Cerebellar cortex (tissue), 1 donor: Measurements from ENCODE around the gene U2AF1L4.
"Not testable (repeated sequence)": the region's sequence is repeated elsewhere in the genome, so short reads cannot be mapped to it uniquely, and the experiment has no call there.

Experiments
- DNase-seq: peaks from one replicate; pipeline ENCODE4 v3.0.0-alpha.2; 2015; ENCODE audit warnings: low spot score

The U2AF1L4 gene

GRCh38 chr19:35725216-35725861 is 19.9 kb downstream of the U2AF1L4 start:
- DNase-seq: no peak

- DNase-seq: no peak
Observed at GRCh38 chr19:35724560-35724959, 20.7 kb downstream of the U2AF1L4 start.

GRCh38 chr19:35724132-35724531 is 21.1 kb downstream of the U2AF1L4 start:
- not testable (repeated sequence) for DNase-seq

- DNase-seq: no peak
Observed at GRCh38 chr19:35723671-35724070, 21.5 kb downstream of the U2AF1L4 start.

DNA sequence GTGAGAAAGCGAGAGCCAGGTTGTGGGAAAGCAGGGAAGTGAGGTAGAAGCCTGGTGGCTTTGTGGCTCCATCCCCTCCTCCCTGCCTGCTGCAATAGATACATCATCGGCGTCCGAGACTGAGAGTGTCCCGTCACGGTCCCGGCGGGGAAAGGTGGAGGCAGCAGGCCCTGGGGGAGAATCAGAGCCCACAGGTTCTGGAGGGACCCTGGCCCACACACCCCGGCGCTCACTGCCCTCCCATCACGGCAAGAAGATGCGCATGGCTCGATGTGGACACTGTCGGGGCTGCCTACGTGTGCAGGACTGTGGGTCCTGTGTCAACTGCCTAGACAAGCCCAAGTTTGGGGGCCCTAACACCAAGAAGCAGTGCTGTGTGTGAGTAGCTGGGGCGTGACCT is 22.3 kb downstream of the U2AF1L4 start:
- no peak for DNase-seq

DNA sequence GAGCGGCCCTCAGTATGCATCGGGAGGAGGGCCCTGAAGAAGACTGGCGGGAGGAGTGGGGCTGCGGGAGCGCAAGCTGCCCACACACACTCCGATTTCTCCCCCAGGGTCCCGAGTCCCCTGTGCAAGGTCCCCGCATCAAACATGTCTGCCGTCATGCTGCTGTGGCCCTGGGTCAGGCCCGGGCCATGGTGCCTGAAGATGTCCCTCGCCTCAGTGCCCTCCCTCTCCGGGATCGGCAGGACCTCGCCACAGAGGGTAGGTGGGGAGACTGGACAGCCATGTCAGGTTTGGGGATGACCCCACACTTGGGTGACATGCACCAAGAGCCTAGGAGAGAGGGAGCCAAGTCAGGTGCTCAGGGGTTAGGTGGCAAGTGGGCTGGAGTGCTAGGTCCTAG is 22.8 kb downstream of the U2AF1L4 start:
- DNase-seq: no peak

DNA sequence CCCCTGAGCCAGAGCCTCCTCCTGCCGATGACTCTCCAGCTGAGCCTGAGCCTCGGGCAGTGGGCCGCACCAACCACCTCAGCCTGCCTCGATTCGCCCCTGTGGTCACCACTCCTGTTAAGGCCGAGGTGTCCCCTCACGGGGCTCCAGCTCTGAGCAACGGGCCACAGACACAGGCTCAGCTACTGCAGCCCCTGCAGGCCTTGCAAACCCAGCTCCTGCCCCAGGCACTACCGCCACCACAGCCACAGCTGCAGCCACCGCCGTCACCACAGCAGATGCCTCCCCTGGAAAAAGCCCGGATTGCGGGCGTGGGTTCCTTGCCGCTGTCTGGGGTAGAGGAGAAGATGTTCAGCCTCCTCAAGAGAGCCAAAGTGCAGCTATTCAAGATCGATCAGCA is 23.8 kb downstream of the U2AF1L4 start:
- DNase-seq: no peak

DNA sequence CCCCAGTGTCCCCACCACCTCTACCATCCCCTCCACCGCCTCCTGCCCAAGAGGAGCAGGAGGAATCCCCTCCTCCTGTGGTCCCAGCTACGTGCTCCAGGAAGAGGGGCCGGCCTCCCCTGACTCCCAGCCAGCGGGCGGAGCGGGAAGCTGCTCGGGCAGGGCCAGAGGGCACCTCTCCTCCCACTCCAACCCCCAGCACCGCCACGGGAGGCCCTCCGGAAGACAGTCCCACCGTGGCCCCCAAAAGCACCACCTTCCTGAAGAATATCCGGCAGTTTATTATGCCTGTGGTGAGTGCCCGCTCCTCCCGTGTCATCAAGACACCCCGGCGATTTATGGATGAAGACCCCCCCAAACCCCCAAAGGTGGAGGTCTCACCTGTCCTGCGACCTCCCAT is 24.6 kb downstream of the U2AF1L4 start:
- DNase-seq: no peak

GRCh38 chr19:35720163-35720524 is 25.1 kb downstream of the U2AF1L4 start:
- no peak for DNase-seq

- DNase-seq: no peak
Observed at GRCh38 chr19:35719402-35720162, 25.6 kb downstream of the U2AF1L4 start.

- no peak for DNase-seq
Observed at GRCh38 chr19:35718345-35719041, 26.7 kb downstream of the U2AF1L4 start.

DNA sequence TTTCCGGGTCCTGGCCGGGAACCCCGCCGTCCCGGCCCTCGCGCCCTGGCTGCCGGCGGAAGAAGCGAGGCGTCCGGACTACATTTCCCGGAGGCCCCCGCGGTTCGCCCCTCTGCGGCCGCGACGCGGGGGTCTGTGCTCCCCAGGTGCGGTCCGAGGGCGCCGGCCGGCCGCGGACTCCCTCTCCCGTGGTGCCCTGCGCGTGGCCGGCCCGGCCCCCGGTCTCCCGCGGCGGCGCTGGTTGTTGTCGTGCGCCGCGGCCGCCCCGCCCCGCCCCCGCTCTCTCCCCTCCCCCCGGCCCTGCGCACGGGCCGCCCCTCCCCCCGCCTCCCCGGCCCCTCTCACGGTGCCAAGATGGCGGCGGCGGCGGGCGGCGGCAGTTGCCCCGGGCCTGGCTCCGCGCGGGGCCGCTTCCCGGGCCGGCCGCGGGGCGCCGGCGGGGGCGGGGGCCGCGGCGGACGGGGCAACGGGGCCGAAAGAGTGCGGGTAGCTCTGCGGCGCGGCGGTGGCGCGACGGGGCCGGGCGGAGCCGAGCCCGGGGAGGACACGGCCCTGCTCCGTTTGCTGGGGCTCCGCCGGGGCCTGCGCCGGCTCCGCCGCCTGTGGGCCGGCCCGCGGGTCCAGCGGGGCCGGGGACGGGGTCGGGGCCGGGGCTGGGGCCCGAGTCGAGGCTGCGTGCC is 27.4 kb downstream of the U2AF1L4 start, which contains the start of gene KMT2B:
Gene KMT2B (plus strand): TSS at position 339 of the 680 bp plus-strand sequence. CDS start 16 bp downstream, at position 355.
- no peak for DNase-seq

DNA sequence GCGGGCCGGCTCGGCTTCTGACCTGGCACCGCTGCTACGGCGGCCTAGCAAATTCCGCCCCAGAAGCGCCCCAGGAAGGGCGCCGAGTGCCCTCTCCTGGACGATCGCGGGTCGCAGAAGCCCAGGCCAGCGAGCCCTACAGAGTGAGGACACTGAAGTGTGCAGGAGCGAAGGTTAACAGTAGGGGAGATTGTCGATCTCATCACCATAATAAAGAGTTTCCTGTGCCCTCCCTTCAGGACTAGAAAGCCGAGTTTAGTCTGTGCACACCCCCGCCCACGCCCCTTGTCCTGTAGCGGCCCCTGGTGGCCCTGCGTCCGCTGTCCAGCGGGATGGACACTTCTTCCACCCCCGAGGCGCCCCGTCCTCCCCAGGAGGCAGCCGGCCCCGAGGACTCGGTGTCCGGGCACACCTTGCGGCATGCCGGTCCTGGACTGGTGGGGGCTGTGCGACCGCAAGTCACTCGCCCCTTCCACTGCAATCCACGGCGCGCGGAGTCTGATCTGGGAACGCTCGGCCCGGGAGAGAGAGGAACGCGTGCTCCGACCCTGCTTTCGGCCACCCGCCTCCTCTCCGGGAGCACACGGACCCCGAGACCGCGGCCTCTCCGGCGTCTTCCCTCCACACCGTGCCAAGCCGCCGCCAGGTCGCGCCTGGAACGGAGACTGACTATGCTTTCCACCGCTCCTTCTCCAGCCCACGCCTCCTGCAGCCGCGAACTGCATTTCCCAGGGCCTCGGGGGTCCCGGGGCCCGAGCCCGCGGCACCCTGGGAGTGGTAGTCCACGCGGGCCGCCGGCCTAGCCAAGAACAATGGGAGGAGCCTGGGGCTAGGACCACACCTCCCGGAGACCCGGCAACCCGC is 28.2 kb downstream of the U2AF1L4 start:
- peak; percentile 96 for DNase-seq

GRCh38 chr19:35715981-35716800 is 29.0 kb downstream of the U2AF1L4 start:
- peak; percentile 59 for DNase-seq

GRCh38 chr19:35715355-35715809 is 29.8 kb downstream of the U2AF1L4 start:
- no peak for DNase-seq

GRCh38 chr19:35714601-35715354 is 30.4 kb downstream of the U2AF1L4 start:
- DNase-seq: peak; percentile 35

GRCh38 chr19:35713904-35714495 is 31.2 kb downstream of the U2AF1L4 start:
- DNase-seq: peak; percentile 32

DNA sequence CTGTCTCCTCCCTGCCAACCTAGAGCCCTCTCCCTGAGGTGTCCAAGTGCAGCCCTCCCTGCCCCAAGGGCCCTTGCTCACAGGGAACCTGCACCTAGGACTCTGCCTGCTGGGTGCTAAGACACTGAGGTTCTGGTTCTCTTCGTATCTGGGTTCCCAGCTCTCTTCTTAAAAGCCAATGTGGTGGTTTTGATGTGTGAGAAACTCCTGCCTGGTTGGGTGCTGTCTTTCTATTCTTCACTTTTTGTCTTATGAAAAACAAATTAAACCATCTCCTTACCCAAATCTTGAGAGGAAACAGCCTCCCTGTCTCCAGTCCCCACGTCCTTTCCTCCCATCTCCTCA is 31.7 kb downstream of the U2AF1L4 start:
- no peak for DNase-seq
